H1 (cell line): ENCODE results near the gene ADRB1. TPM values are rescaled to one million over a fixed set of nuclear protein-coding genes. Genes with fewer than 3 reads are reported as not detected.

Experiments
- CTCF ChIA-PET: fragments of 300-600 bp; sonication (Branson Sonifier 250); formaldehyde crosslinking; loops from one replicate; lab custom pipeline; 2021; ENCODE audit not compliant: partially characterized antibody; lab: Charles Lee
- POLR2A ChIA-PET: fragments of 300-600 bp; sonication (Branson Sonifier 250); formaldehyde crosslinking; loops from one replicate; lab custom pipeline; 2021; ENCODE audit warnings: inconsistent platforms; ENCODE audit not compliant: partially characterized antibody; lab: Charles Lee
- DNase-seq, 2 experiments: peaks; one replicate each; pipeline versions ENCODE4 v3.0.0 to v3.0.0-alpha.2; 2010 to 2022; ENCODE audit warnings: low spot score in 2 of 2, low read depth in 1 of 2, mixed read lengths in 1 of 2
- FAIRE-seq: peaks from 2 replicates; lab custom pipeline; 2011; peaks lifted over from hg19 to GRCh38; lab: Jason Lieb, UNC
- H2AFZ ChIP-seq: 2 replicates; pipeline ENCODE4 v1.8.1; 2012; ENCODE audit warnings: low read length, inconsistent platforms
- H2AK5ac ChIP-seq: 2 replicates; pipeline ENCODE4 v1.6.1; 2013; ENCODE audit warnings: low read depth, low read length
- H2BK120ac ChIP-seq: replicated peaks from 2 replicates; pipeline ENCODE3; 2013; ENCODE audit warnings: low read depth, low read length, inconsistent platforms
- H2BK12ac ChIP-seq: 2 replicates; pipeline ENCODE4 v1.6.1; 2013; ENCODE audit warnings: low read depth, low read length
- H2BK15ac ChIP-seq: 2 replicates; pipeline ENCODE4 v1.6.1; 2013; ENCODE audit warnings: low read length
- H2BK20ac ChIP-seq: 2 replicates; pipeline ENCODE4 v1.6.1; 2013; ENCODE audit warnings: low read length
- H2BK5ac ChIP-seq: 2 replicates; pipeline ENCODE4 v1.6.1; 2013; ENCODE audit warnings: low read depth, low read length
- H3K14ac ChIP-seq: 2 replicates; pipeline ENCODE4 v1.6.1; 2013; ENCODE audit warnings: inconsistent platforms; ENCODE audit not compliant: insufficient read length
- H3K18ac ChIP-seq: 2 replicates; pipeline ENCODE4 v1.6.1; 2013; ENCODE audit warnings: low read length; ENCODE audit errors: extremely low read depth
- H3K23ac ChIP-seq: 2 replicates; pipeline ENCODE4 v1.6.1; 2013; ENCODE audit warnings: inconsistent platforms; ENCODE audit not compliant: insufficient read length
- H3K23me2 ChIP-seq: 2 replicates; pipeline ENCODE4 v1.6.1; 2013; ENCODE audit warnings: low read depth, low read length
- H3K27ac ChIP-seq: 2 replicates; pipeline ENCODE4 v1.6.1; 2011; ENCODE audit warnings: low read depth, low read length, inconsistent platforms
- H3K27me3 ChIP-seq, 4 experiments: replicated peaks in 1 of 4; 1 replicate in 1 of 4; 2 replicates in 3 of 4; pipeline versions ENCODE4 v1.6.1 to v1.8.1; 2011 to 2013; ENCODE audit warnings: low read length in 3 of 4, mild to moderate bottlenecking in 3 of 4, inconsistent platforms in 2 of 4, mixed read lengths in 2 of 4, moderate library complexity in 1 of 4; ENCODE audit not compliant: control insufficient read depth in 3 of 4, insufficient read depth in 3 of 4; ENCODE audit errors: extremely low read depth in 1 of 4
- H3K36me3 ChIP-seq, 4 experiments: 2 replicates each; pipeline versions ENCODE4 v1.6.1 to v1.8.1; 2011 to 2013; ENCODE audit warnings: mild to moderate bottlenecking in 4 of 4, low read length in 3 of 4, moderate library complexity in 2 of 4, control low read depth in 1 of 4, inconsistent platforms in 1 of 4; ENCODE audit not compliant: insufficient read depth in 4 of 4, control insufficient read depth in 2 of 4
- H3K4ac ChIP-seq: replicated peaks from 2 replicates; pipeline ENCODE3; 2013; ENCODE audit warnings: low read length, low read depth, mixed read lengths, inconsistent platforms; ENCODE audit not compliant: insufficient read length
- H3K4me1 ChIP-seq, 4 experiments: replicated peaks in 1 of 4; 1 replicate in 1 of 4; 2 replicates in 3 of 4; pipeline versions ENCODE4 v1.6.1 to v1.8.1; 2011 to 2013; ENCODE audit warnings: low read length in 3 of 4, inconsistent platforms in 2 of 4, mixed read lengths in 1 of 4; ENCODE audit not compliant: insufficient read depth in 4 of 4, control insufficient read depth in 3 of 4
- H3K4me2 ChIP-seq, 2 experiments: 2 replicates each; pipeline versions ENCODE4 v1.6.1 to v1.8.1; 2011 to 2013; ENCODE audit warnings: low read depth in 2 of 2, low read length in 2 of 2, control low read depth in 1 of 2, inconsistent platforms in 1 of 2, mild to moderate bottlenecking in 1 of 2; ENCODE audit not compliant: insufficient read depth in 1 of 2
- H3K4me3 ChIP-seq, 4 experiments: fragments of 200-600, 300-600 bp in 1 of 4; sonication (generic), shearing (Covaris generic), sonication (Bioruptor Twin) in 1 of 4; 2 replicates each; pipeline versions ENCODE4 v1.5.1 to v1.8.1; 2011 to 2016; ENCODE audit warnings: low read length in 4 of 4, low read depth in 3 of 4, control low read depth in 2 of 4, inconsistent platforms in 2 of 4, mild to moderate bottlenecking in 2 of 4, mixed read lengths in 1 of 4, moderate library complexity in 1 of 4; ENCODE audit not compliant: insufficient read depth in 2 of 4; ENCODE audit errors: extremely low read depth in 1 of 4
- H3K56ac ChIP-seq: replicated peaks from 2 replicates; pipeline ENCODE3; 2013; ENCODE audit warnings: low read depth, mild to moderate bottlenecking, mixed read lengths, low read length, inconsistent platforms; ENCODE audit not compliant: insufficient read length
- H3K79me1 ChIP-seq: 2 replicates; pipeline ENCODE4 v1.6.1; 2013; ENCODE audit warnings: low read depth, low read length, control low read depth
- H3K79me2 ChIP-seq, 2 experiments: 2 replicates each; pipeline versions ENCODE4 v1.6.1 to v1.8.1; 2012 to 2013; ENCODE audit warnings: low read length in 2 of 2, mild to moderate bottlenecking in 2 of 2, inconsistent platforms in 1 of 2; ENCODE audit not compliant: insufficient read depth in 2 of 2, control insufficient read depth in 1 of 2
- H3K9ac ChIP-seq, 4 experiments: replicated peaks in 1 of 4; 1 replicate in 1 of 4; 2 replicates in 3 of 4; pipeline versions ENCODE4 v1.6.1 to v1.8.1; 2011 to 2013; ENCODE audit warnings: low read depth in 3 of 4, low read length in 3 of 4, control low read depth in 2 of 4, mild to moderate bottlenecking in 2 of 4, moderate library complexity in 2 of 4, inconsistent platforms in 1 of 4; ENCODE audit errors: extremely low read depth in 1 of 4
- H3K9me3 ChIP-seq, 2 experiments: 2 replicates each; pipeline versions ENCODE4 v1.6.1 to v1.8.1; 2012 to 2013; ENCODE audit warnings: mild to moderate bottlenecking in 2 of 2, moderate library complexity in 2 of 2, control low read depth in 1 of 2, inconsistent platforms in 1 of 2, low read depth in 1 of 2, low read length in 1 of 2, mixed read lengths in 1 of 2; ENCODE audit not compliant: insufficient read depth in 2 of 2
- H4K20me1 ChIP-seq, 2 experiments: replicated peaks in 1 of 2; 2 replicates each; pipeline versions ENCODE3 to v1.8.1; 2011 to 2013; ENCODE audit warnings: inconsistent platforms in 2 of 2, low read length in 2 of 2, mild to moderate bottlenecking in 1 of 2; ENCODE audit not compliant: insufficient read depth in 2 of 2, control insufficient read depth in 1 of 2
- H4K5ac ChIP-seq: 2 replicates; pipeline ENCODE4 v1.6.1; 2013; ENCODE audit warnings: low read length, low read depth, mixed read lengths, inconsistent platforms; ENCODE audit not compliant: insufficient read length
- H4K8ac ChIP-seq: 2 replicates; pipeline ENCODE4 v1.8.0; 2013; ENCODE audit warnings: mild to moderate bottlenecking, moderate library complexity, low read length, inconsistent platforms; ENCODE audit not compliant: insufficient read depth; ENCODE audit errors: extremely low read depth
- H4K91ac ChIP-seq: replicated peaks from 2 replicates; pipeline ENCODE3; 2013; ENCODE audit warnings: low read length, mixed read lengths, inconsistent platforms; ENCODE audit not compliant: insufficient read length
- GTF2F1 ChIP-seq: IDR thresholded peaks from 2 replicates; pipeline ENCODE4 v1.6.1; 2012; ENCODE audit warnings: low read depth, low read length, improper control_type of control experiment, borderline replicate concordance
- POLR2A ChIP-seq, 2 experiments: IDR thresholded peaks; 1 replicate in 1 of 2; 2 replicates in 1 of 2; pipeline ENCODE4 v1.6.1; 2011; ENCODE audit warnings: low read depth in 2 of 2, low read length in 2 of 2, mild to moderate bottlenecking in 2 of 2; ENCODE audit errors: control extremely low read depth in 1 of 2
- SIRT6 ChIP-seq: IDR thresholded peaks from one replicate; pipeline ENCODE4 v1.7.1; 2012; ENCODE audit warnings: low read length, inconsistent platforms
- WGBS, 2 experiments: shearing (Covaris generic) in 1 of 2; methylation state at CpG; one replicate each; pipeline versions ENCODE4 v1.1.6 to v1.1.7; 2013 to 2015; ENCODE audit warnings: low lambda C conversion rate in 2 of 2, mixed read lengths in 2 of 2, inconsistent platforms in 1 of 2, low coverage in 1 of 2, missing lambda C conversion rate in 1 of 2; ENCODE audit not compliant: insufficient replicate concordance in 2 of 2, insufficient coverage in 1 of 2, insufficient read length in 1 of 2; ENCODE audit errors: extremely low coverage in 1 of 2, missing lambda C conversion rate in 1 of 2; 5-methylcytosine and 5-hydroxymethylcytosine counted together
- polyA plus RNA-seq, 7 experiments: library from polyadenylated mRNA; depleted of rRNA in 3 of 7; stranded (reverse) in 5 of 7; unstranded in 2 of 7; fragments of >200 nt in 5 of 7; fragments of 200-250 nt in 2 of 7; gene quantifications; 1 replicate in 5 of 7; 2 replicates in 1 of 7; 4 replicates in 1 of 7; pipeline versions ENCODE4 v1.2.1 to v1.2.3, GENCODE V29; 2011 to 2013; ENCODE audit warnings: missing spikeins in 2 of 7, mixed read lengths in 2 of 7
- total RNA-seq: library from RNA; stranded (reverse); fragmentation: NEBNext Ultra II Directional; extraction: Animal tissue kit (Norgen Biotek cat#: 25700); gene quantifications from 2 replicates; pipeline ENCODE4 v1.2.1, GENCODE V29; 2021

Gene ADRB1
- total and polyA plus RNA-seq, 2 of the 8 experiments (the other 6 are each of a cell fraction or from before 2014, with no cell fraction given) = 0.14 to 0.48 TPM

- Histone ChIP-seq H2BK12ac (no peak overlapping the region), H4K91ac (no peak overlapping the region), H2AK5ac (no peak overlapping the region), H3K56ac (no peak overlapping the region), H2BK120ac (no peak overlapping the region), H3K23me2 (no peaks in the 10 kb centered on the region), H3K18ac (no peak overlapping the region), H2BK5ac (no peak overlapping the region), H4K8ac (no peak overlapping the region), H2BK15ac (no peak overlapping the region), H3K9ac (no peak overlapping the region), H3K4ac (no peak overlapping the region), H3K79me1 (no peaks in the 10 kb centered on the region), H3K9me3 (no peaks in the 10 kb centered on the region), H3K27ac (no peak overlapping the region), H3K4me2 (no peak overlapping the region), H4K5ac (no peak overlapping the region), H3K27me3 (peaks cover 0 to 2% (median 0%) of the 10 kb centered on the region in 4 experiments; a peak in 2 of 7 replicates), H2AFZ (no peak overlapping the region), H3K14ac (no peak overlapping the region), H2BK20ac (no peak overlapping the region), H3K79me2 (no peaks in the 10 kb centered on the region), H3K4me3 (no peak overlapping the region), H3K36me3 (no peaks in the 10 kb centered on the region), H3K4me1 (no peaks in the 10 kb centered on the region), H4K20me1 (no peaks in the 10 kb centered on the region), H3K23ac (no peak overlapping the region)
- TF ChIP-seq SIRT6 (no peak), POLR2A (IDR thresholded peaks at IDR 0.05; ENCODE audit: control extremely low read depth in 1 of 2, low read depth in 2 of 2, low read length in 2 of 2) (no peak), GTF2F1 (no peak)
- DNase-seq = no peak
- POLR2A ChIA-PET = no interaction called here
- WGBS, 2 experiments = 90% methylated on average over 5 of the region's 5 CpGs; no CpG with 5 or more reads in 1 of the 2 experiments
- no peak for FAIRE-seq
- CTCF ChIA-PET = interaction anchor here (0.8 to 1.4 kb wide), 4 partner anchors 8 to 25 kb away, joined by 3 read pairs; no protein-coding TSS in a partner anchor
Observed at GRCh38 chr10:114035791-114036190, 7.9 kb upstream of the ADRB1 start.
